ENCODE results near the gene SPG7. TPM values are rescaled to one million over a fixed set of nuclear protein-coding genes. Genes with fewer than 3 reads are reported as not detected.

Gene SPG7
- total RNA-seq, 1 experiment from 2014 or later, result 141 TPM

DNA sequence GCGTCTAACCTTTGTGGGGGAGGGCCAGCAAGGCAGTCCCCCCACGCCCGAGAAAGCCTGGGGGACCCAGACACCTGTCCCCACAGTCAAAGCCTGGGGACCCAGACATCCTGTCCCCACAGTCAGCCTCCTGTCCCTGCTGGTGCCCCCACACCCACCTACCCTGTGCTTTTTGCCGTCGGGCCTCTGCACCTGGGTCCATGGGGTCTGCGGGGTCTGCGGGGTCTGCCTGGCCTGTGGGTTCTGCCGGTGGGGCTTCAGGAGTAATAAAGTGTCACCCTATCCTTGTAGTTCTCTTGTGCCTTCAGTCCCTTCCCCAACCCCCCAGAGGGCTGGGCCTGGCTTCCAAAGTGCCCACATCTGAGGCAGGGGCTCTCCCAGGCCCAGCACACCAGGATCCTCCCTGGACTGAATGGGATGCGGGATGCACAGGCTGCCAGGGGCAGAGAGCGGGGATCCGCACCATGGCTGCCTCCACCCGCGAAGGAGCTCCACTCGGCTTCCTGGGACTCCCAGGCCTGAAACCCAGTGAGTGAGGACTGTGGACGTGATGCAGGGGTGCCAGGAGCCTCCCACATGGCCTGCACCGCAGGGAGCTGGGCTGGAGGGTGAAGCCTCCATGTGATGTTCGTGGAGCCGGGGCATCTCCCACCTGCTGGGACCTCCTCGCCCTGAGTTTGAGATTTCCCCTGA is 88.9 kb downstream of the SPG7 start:
- POLR2A ChIA-PET, result interaction anchor here (0.6 kb wide), 1 partner anchor 56 kb away, joined by 8 read pairs; no protein-coding TSS in a partner anchor
- TF ChIP-seq, protein P1, sequence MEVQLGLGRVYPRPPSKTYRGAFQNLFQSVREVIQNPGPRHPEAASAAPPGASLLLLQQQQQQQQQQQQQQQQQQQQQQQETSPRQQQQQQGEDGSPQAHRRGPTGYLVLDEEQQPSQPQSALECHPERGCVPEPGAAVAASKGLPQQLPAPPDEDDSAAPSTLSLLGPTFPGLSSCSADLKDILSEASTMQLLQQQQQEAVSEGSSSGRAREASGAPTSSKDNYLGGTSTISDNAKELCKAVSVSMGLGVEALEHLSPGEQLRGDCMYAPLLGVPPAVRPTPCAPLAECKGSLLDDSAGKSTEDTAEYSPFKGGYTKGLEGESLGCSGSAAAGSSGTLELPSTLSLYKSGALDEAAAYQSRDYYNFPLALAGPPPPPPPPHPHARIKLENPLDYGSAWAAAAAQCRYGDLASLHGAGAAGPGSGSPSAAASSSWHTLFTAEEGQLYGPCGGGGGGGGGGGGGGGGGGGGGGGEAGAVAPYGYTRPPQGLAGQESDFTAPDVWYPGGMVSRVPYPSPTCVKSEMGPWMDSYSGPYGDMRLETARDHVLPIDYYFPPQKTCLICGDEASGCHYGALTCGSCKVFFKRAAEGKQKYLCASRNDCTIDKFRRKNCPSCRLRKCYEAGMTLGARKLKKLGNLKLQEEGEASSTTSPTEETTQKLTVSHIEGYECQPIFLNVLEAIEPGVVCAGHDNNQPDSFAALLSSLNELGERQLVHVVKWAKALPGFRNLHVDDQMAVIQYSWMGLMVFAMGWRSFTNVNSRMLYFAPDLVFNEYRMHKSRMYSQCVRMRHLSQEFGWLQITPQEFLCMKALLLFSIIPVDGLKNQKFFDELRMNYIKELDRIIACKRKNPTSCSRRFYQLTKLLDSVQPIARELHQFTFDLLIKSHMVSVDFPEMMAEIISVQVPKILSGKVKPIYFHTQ (CRISPR knock-in tag; IDR thresholded peaks at IDR 0.05), result no peak
- TF ChIP-seq, protein P2, sequence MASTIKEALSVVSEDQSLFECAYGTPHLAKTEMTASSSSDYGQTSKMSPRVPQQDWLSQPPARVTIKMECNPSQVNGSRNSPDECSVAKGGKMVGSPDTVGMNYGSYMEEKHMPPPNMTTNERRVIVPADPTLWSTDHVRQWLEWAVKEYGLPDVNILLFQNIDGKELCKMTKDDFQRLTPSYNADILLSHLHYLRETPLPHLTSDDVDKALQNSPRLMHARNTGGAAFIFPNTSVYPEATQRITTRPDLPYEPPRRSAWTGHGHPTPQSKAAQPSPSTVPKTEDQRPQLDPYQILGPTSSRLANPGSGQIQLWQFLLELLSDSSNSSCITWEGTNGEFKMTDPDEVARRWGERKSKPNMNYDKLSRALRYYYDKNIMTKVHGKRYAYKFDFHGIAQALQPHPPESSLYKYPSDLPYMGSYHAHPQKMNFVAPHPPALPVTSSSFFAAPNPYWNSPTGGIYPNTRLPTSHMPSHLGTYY (CRISPR knock-in tag; IDR thresholded peaks at IDR 0.05), result no peak
- TF ChIP-seq RELA (CRISPR knock-in tag; IDR thresholded peaks at IDR 0.05; ENCODE audit: borderline replicate concordance), result 0 out of 2 replicates have a peak, but pooled peaks have one; percentile 33
- no peaks in the 10 kb centered on the region for H3K9me3 Mint-ChIP-seq
- DNase-seq (ENCODE audit: low spot score) (no peak), ATAC-seq (no peak)
- no peaks in the 10 kb centered on the region for H3K27me3 Mint-ChIP-seq (ENCODE audit: low read depth)
- H3K4me3 Mint-ChIP-seq, result no peak overlapping the region
- H3K36me3 Mint-ChIP-seq, result peaks cover 6% of the 10 kb centered on the region
- peaks cover 5% of the 10 kb centered on the region; the same call in 1 of the 2 replicates for H3K4me1 Mint-ChIP-seq
- CTCF ChIA-PET, result interaction anchor here (0.9 to 1.3 kb wide), 3 partner anchors 19 to 45 kb away, joined by 3 to 4 read pairs (median 3); no protein-coding TSS in a partner anchor
- no peak overlapping the region for H3K27ac Mint-ChIP-seq

DNA sequence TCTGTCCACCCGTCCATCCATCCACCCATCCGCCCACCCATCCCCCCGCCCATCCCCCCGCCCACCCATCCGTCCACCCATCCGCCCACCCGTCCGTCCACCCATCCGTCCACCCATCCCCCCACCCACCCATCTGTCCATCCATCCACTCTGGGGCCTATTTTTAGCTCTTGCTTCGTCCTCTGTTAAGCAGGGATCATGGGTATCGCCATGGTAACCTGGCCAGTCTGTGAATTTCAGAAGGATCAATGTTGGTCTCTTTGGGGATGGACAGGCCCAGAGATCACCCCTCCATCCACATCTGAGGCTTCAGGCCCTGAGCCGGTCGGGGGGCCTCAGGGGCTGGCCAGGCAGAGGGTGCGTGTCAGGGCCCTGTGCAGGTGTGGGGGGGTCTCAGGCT is 90.0 kb downstream of the SPG7 start:
- peaks cover 13% of the 10 kb centered on the region for H3K4me1 Mint-ChIP-seq
- CTCF ChIA-PET, result interaction anchor here (0.9 to 1.3 kb wide), 2 partner anchors 17 to 24 kb away, joined by 3 read pairs; no protein-coding TSS in a partner anchor
- H3K27ac Mint-ChIP-seq, result no peak overlapping the region
- no peak for ATAC-seq
- H3K9me3 Mint-ChIP-seq, result no peaks in the 10 kb centered on the region
- no peaks in the 10 kb centered on the region for H3K27me3 Mint-ChIP-seq (ENCODE audit: low read depth)
- H3K36me3 Mint-ChIP-seq, result peaks cover 6% of the 10 kb centered on the region
- H3K4me3 Mint-ChIP-seq, result no peak overlapping the region
- TF ChIP-seq ETV6 (CRISPR knock-in tag; IDR thresholded peaks at IDR 0.05) (no peak), NR3C1 (CRISPR knock-in tag; conservative IDR thresholded peaks at IDR 0.05; ENCODE audit: low read depth) (no peak), JUN (CRISPR knock-in tag; IDR thresholded peaks at IDR 0.05) (no peak), ELF4 (CRISPR knock-in tag; IDR thresholded peaks at IDR 0.05; ENCODE audit: low read depth) (no peak), MXD4 (CRISPR knock-in tag; IDR thresholded peaks at IDR 0.05; ENCODE audit: borderline replicate concordance) (no peak)
- TF ChIP-seq, protein P3, sequence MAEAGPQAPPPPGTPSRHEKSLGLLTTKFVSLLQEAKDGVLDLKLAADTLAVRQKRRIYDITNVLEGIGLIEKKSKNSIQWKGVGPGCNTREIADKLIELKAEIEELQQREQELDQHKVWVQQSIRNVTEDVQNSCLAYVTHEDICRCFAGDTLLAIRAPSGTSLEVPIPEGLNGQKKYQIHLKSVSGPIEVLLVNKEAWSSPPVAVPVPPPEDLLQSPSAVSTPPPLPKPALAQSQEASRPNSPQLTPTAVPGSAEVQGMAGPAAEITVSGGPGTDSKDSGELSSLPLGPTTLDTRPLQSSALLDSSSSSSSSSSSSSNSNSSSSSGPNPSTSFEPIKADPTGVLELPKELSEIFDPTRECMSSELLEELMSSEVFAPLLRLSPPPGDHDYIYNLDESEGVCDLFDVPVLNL (CRISPR knock-in tag; IDR thresholded peaks at IDR 0.05; ENCODE audit: borderline replicate concordance, low read depth), result no peak
- POLR2A ChIA-PET, result no interaction called here
- DNase-seq (ENCODE audit: low spot score), result no peak

DNA sequence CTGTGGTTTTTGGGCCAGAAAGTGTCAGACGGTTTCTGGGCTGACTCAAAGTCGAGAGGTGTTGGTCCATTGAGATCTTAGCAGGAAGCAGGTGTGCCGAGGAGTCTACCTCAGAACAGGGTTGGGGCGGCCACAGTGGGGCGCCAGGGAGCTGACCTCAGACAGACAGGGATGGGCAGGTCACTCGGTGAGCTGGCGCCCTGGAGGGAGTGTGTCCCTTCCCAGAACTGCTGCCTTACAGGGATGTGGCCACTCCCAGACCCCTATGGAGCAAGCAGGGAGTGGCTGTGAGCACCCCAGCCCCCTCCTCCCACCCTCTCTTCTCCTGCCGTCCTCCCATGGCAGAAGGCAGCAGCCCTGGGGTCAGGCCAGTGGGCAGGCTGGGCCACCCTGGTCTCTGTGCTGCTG is 91.3 kb downstream of the SPG7 start:
- H3K9me3 Mint-ChIP-seq, result no peaks in the 10 kb centered on the region
- ChIA-PET CTCF (interaction anchor here (0.5 to 4.5 kb wide), 25 partner anchors 9 to 407 kb away, joined by 3 to 79 read pairs (median 5); partner anchors contain the start of genes CDK10, CHMP1A, CPNE7 and DPEP1), POLR2A (interaction anchor here (0.9 kb wide), 1 partner anchor 15 kb away, joined by 3 read pairs; no protein-coding TSS in a partner anchor)
- no peaks in the 10 kb centered on the region for H3K27me3 Mint-ChIP-seq (ENCODE audit: low read depth)
- peak; percentile 38; the same call in 1 of the 2 replicates for TF ChIP-seq ZNF423 (CRISPR knock-in tag; IDR thresholded peaks at IDR 0.05)
- TF ChIP-seq, protein P3 (CRISPR knock-in tag; IDR thresholded peaks at IDR 0.05; ENCODE audit: borderline replicate concordance, low read depth), result no peak
- TF ChIP-seq, protein P4, sequence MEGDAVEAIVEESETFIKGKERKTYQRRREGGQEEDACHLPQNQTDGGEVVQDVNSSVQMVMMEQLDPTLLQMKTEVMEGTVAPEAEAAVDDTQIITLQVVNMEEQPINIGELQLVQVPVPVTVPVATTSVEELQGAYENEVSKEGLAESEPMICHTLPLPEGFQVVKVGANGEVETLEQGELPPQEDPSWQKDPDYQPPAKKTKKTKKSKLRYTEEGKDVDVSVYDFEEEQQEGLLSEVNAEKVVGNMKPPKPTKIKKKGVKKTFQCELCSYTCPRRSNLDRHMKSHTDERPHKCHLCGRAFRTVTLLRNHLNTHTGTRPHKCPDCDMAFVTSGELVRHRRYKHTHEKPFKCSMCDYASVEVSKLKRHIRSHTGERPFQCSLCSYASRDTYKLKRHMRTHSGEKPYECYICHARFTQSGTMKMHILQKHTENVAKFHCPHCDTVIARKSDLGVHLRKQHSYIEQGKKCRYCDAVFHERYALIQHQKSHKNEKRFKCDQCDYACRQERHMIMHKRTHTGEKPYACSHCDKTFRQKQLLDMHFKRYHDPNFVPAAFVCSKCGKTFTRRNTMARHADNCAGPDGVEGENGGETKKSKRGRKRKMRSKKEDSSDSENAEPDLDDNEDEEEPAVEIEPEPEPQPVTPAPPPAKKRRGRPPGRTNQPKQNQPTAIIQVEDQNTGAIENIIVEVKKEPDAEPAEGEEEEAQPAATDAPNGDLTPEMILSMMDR (IDR thresholded peaks at IDR 0.05), result peak; percentile 25; the same call in 1 of the 2 replicates
- peak; percentile 87 for DNase-seq (ENCODE audit: low spot score)
- peaks cover 2% of the 10 kb centered on the region; the same call in 1 of the 2 replicates for H3K36me3 Mint-ChIP-seq
- peak; percentile 86 for ATAC-seq
- no peak overlapping the region for H3K4me3 Mint-ChIP-seq
- H3K27ac Mint-ChIP-seq, result peak overlapping the region; percentile 41; the same call in 1 of the 2 replicates
- peaks cover 13% of the 10 kb centered on the region for H3K4me1 Mint-ChIP-seq

Measured in WTC11 (cell line).